GM18526 (cell line): ENCODE results near the gene DERL2.

Source experiments
- POLR2A ChIP-seq: IDR thresholded peaks from 3 replicates; pipeline ENCODE4 v1.6.1; 2011; ENCODE audit not compliant: insufficient read length; ENCODE audit errors: extremely low read depth

DERL2 gene

GRCh38 chr17:5430413-5430999 lies 55.5 kb downstream of the DERL2 start:
- TF ChIP-seq POLR2A, result no peak

- no peak for TF ChIP-seq POLR2A
Measured at GRCh38 chr17:5429191-5429887, 56.6 kb downstream of the DERL2 start.

DNA sequence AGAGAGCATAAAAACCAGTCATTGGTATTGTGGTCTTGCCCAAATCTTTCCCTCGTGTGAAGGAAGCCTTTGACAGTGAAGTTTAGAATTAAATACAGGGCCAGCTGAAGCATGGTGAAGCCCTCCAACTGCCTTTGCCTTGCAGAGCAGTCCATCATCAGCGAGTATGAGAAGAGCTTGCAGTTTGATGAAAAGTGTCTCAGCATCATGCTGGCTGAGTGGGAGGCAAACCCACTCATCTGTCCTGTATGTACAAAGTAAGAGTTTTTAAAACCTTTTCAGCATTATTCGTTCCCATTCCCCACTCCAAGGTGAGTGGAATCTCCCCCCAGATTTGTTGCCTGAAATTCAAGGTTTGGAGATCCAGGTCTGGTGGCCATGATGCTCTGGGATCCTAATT lies 60.2 kb downstream of the DERL2 start:
- TF ChIP-seq POLR2A, result no peak

DNA sequence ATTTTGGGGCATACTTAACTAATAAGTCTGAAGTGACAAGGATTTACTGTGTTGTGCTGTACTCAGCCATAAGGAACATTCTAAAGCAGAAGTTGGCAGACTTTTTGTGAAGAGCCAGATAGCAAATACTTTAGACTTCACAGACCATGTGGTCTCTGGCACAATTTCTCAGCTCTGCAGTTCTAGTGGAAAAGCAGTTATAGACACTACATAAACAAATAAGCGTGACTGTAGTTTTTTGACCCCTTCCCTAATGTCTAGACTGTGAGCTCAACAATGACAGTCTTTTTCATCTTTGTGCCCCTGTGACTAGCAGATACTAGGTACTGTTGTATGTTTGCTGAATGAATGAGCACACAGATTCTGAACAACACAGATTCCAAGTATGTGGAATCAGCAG lies 61.1 kb downstream of the DERL2 start:
- TF ChIP-seq POLR2A, result no peak

GRCh38 chr17:5422505-5422904 lies 63.5 kb downstream of the DERL2 start:
- no peak for TF ChIP-seq POLR2A
